CD14-positive monocyte (primary cell): ENCODE results near the gene ICA1L. TPM values are rescaled to one million over a fixed set of nuclear protein-coding genes. Genes with fewer than 3 reads are reported as not detected.
A peak's percentile ranks its signal among the peaks of the same experiment; 100 is the strongest.
"Not testable (repeated sequence)": the region's sequence is repeated elsewhere in the genome, so short reads cannot be mapped to it uniquely, and the experiment has no call there.

Source experiments
- DNase-seq, 3 donors: peaks; one replicate each; pipeline ENCODE4 v3.0.0-alpha.2; 2011 to 2022
- H2AFZ ChIP-seq: 2 replicates; pipeline ENCODE4 v1.6.0; 2012; ENCODE audit warnings: mild to moderate bottlenecking, low read depth, low read length, inconsistent platforms; ENCODE audit not compliant: insufficient read depth, poor library complexity, severe bottlenecking
- H3K27ac ChIP-seq, 2 donors: 1 replicate in 1 of 2; 2 replicates in 1 of 2; pipeline ENCODE4 v1.5.1; 2012 to 2013; ENCODE audit warnings: low read length in 2 of 2, control low read depth in 1 of 2, inconsistent platforms in 1 of 2, low read depth in 1 of 2, mild to moderate bottlenecking in 1 of 2
- H3K27me3 ChIP-seq, 2 donors: one replicate each; pipeline versions ENCODE4 v1.6.0 to v1.6.1; 2011 to 2013; ENCODE audit warnings: low read length in 2 of 2; ENCODE audit not compliant: control insufficient read depth in 2 of 2, insufficient read depth in 2 of 2
- H3K36me3 ChIP-seq, 2 donors: replicated peaks in 1 of 2; 1 replicate in 1 of 2; 2 replicates in 1 of 2; pipeline versions ENCODE4 v1.5.1 to v1.6.1; 2012 to 2013; ENCODE audit warnings: low read length in 2 of 2, control low read depth in 1 of 2, inconsistent platforms in 1 of 2, mild to moderate bottlenecking in 1 of 2; ENCODE audit not compliant: insufficient read depth in 2 of 2, control insufficient read depth in 1 of 2
- H3K4me1 ChIP-seq, 2 donors: 1 replicate in 1 of 2; 2 replicates in 1 of 2; pipeline versions ENCODE4 v1.5.1 to v1.6.1; 2012 to 2013; ENCODE audit warnings: low read length in 2 of 2, control low read depth in 1 of 2, inconsistent platforms in 1 of 2, mild to moderate bottlenecking in 1 of 2, moderate library complexity in 1 of 2; ENCODE audit not compliant: insufficient read depth in 2 of 2, control insufficient read depth in 1 of 2
- H3K4me2 ChIP-seq: replicated peaks from 2 replicates; pipeline ENCODE3; 2012; ENCODE audit warnings: low read length, moderate library complexity, mild to moderate bottlenecking; ENCODE audit not compliant: poor library complexity, severe bottlenecking; ENCODE audit errors: extremely low read depth
- H3K4me3 ChIP-seq, 3 experiments: fragments of 200-600 bp in 1 of 3; sonication (generic) in 1 of 3; replicated peaks in 1 of 3; 1 replicate in 2 of 3; 2 replicates in 1 of 3; pipeline ENCODE4 v1.5.1; 2011 to 2013; ENCODE audit warnings: low read length in 3 of 3, mild to moderate bottlenecking in 3 of 3, control low read depth in 2 of 3, low read depth in 2 of 3, inconsistent platforms in 1 of 3, moderate library complexity in 1 of 3
- H3K79me2 ChIP-seq: 2 replicates; pipeline ENCODE4 v1.6.0; 2012; ENCODE audit warnings: mild to moderate bottlenecking, control low read depth, inconsistent platforms, low read length, moderate library complexity; ENCODE audit not compliant: insufficient read depth
- H3K9ac ChIP-seq: 2 replicates; pipeline ENCODE4 v1.6.0; 2017; ENCODE audit warnings: low read length, mild to moderate bottlenecking; ENCODE audit not compliant: insufficient read depth, poor library complexity, severe bottlenecking
- H3K9me3 ChIP-seq, 2 donors: replicated peaks in 1 of 2; 1 replicate in 1 of 2; 2 replicates in 1 of 2; pipeline versions ENCODE4 v1.5.1 to v1.6.1; 2012 to 2013; ENCODE audit warnings: low read length in 2 of 2, control low read depth in 1 of 2; ENCODE audit not compliant: control insufficient read depth in 1 of 2, insufficient read depth in 1 of 2
- H4K20me1 ChIP-seq: 2 replicates; pipeline ENCODE4 v1.6.0; 2012; ENCODE audit warnings: mild to moderate bottlenecking, low read length, control low read depth, moderate library complexity; ENCODE audit not compliant: insufficient read depth
- H3K27ac Mint-ChIP-seq, 7 donors: one replicate each; pipeline ENCODE4 v1.8.0; 2020; ENCODE audit warnings: mild to moderate bottlenecking in 7 of 7, mixed read lengths in 7 of 7, moderate library complexity in 6 of 7, inconsistent platforms in 2 of 7
- H3K27me3 Mint-ChIP-seq, 3 donors: one replicate each; pipeline ENCODE4 v1.8.0; 2021 to 2022; ENCODE audit warnings: low read depth in 3 of 3, mild to moderate bottlenecking in 3 of 3, mixed read lengths in 3 of 3, moderate library complexity in 3 of 3, inconsistent platforms in 1 of 3
- H3K36me3 Mint-ChIP-seq, 2 donors: one replicate each; pipeline ENCODE4 v1.8.0; 2020; ENCODE audit warnings: mixed read lengths in 2 of 2, inconsistent platforms in 1 of 2, mild to moderate bottlenecking in 1 of 2
- H3K4me1 Mint-ChIP-seq: one replicate; pipeline ENCODE4 v1.8.0; 2020; ENCODE audit warnings: mild to moderate bottlenecking, mixed read lengths
- H3K4me3 Mint-ChIP-seq, 2 donors: one replicate each; pipeline ENCODE4 v1.8.0; 2020; ENCODE audit warnings: mild to moderate bottlenecking in 2 of 2, mixed read lengths in 2 of 2, moderate library complexity in 1 of 2
- H3K9me3 Mint-ChIP-seq, 7 donors: one replicate each; pipeline ENCODE4 v1.8.0; 2020 to 2022; ENCODE audit warnings: mixed read lengths in 7 of 7, mild to moderate bottlenecking in 6 of 7, moderate library complexity in 6 of 7, inconsistent platforms in 2 of 7
- CTCF ChIP-seq: fragments of 200-600 bp; IDR thresholded peaks from one replicate; pipeline ENCODE4 v1.8.0; 2022; ENCODE audit warnings: antibody characterized with exemption, mild to moderate bottlenecking
- WGBS: methylation state at CpG from one replicate; pipeline ENCODE4 v1.1.5; 2013; ENCODE audit warnings: missing lambda C conversion rate; ENCODE audit not compliant: insufficient coverage; 5-methylcytosine and 5-hydroxymethylcytosine counted together
- intact Hi-C, 2 donors: fragments of 100-400 bp; cut with micrococcal nuclease; formaldehyde crosslinking; loops; one replicate each; pipeline versions ENCODE4 v1.15.0 to v1.15.1; 2023
- polyA plus RNA-seq, 3 donors: library from polyadenylated mRNA; depleted of rRNA in 1 of 3; unstranded in 2 of 3; stranded (reverse) in 1 of 3; fragments of 300-500 nt in 2 of 3; fragments of >200 nt in 1 of 3; fragmentation: Illumina TruSeq in 2 of 3; gene quantifications; 1 replicate in 2 of 3; 2 replicates in 1 of 3; pipeline ENCODE4 v1.2.3, GENCODE V29; 2012 to 2021

ICA1L gene
- polyA plus RNA-seq, 3 donors, result 0.17 to 0.85 (median 0.57) TPM

GRCh38 chr2:202861987-202862386 lies 9.6 kb downstream of the ICA1L start:
- peaks cover 0 to 1% (median 0%) of the 10 kb centered on the region in 3 donors for H3K27me3 Mint-ChIP-seq
- intact Hi-C loops, result no loop called here
- no peak overlapping the region for H3K27ac ChIP-seq

DNA sequence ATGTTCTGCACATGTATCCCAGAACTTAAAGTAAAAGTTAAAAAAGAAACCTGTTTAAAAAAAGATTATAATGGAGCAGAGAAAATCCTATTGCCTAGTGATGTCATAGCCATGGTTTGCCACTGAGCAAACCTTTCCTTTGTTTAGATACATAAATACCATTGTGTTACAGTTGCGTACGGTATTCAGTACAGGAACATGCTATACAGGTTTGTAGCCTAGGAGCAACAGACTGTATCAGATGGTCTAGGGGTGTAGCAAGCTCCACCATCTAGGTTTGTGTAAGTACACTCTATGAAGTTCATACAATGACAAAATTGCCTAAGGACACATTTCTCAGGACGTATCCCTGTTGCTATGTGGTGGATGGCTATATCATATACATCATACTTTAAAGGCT lies 13.0 kb downstream of the ICA1L start:
- H3K4me2 ChIP-seq, result no peak overlapping the region
- intact Hi-C loops, result no loop called here

More at GRCh38 chr2:202861987-202862386, 9.6 kb downstream of the ICA1L start:
- no peak overlapping the region for H3K4me2 ChIP-seq
- no CpG with 5 or more reads among the region's 3 CpGs for WGBS
- H3K4me3 Mint-ChIP-seq, result no peak overlapping the region
- no peak overlapping the region for H3K9ac ChIP-seq
- H3K4me1 ChIP-seq, result no peaks in the 10 kb centered on the region
- H3K36me3 Mint-ChIP-seq, result no peaks in the 10 kb centered on the region
- no peaks in the 10 kb centered on the region for H4K20me1 ChIP-seq
- peaks cover 0 to 7% (median 4%) of the 10 kb centered on the region in 7 donors for H3K9me3 Mint-ChIP-seq
- H3K4me3 ChIP-seq, result no peak overlapping the region
- H2AFZ ChIP-seq, result no peak overlapping the region
- no peaks in the 10 kb centered on the region for H3K79me2 ChIP-seq
- no peaks in the 10 kb centered on the region for H3K36me3 ChIP-seq
- peaks cover 0 to 2% of the 10 kb centered on the region in 2 donors for H3K9me3 ChIP-seq
- no peak for DNase-seq
- H3K27ac Mint-ChIP-seq, result no peak overlapping the region
- no peaks in the 10 kb centered on the region for H3K4me1 Mint-ChIP-seq
- TF ChIP-seq CTCF, result no peak
- no peaks in the 10 kb centered on the region for H3K27me3 ChIP-seq

GRCh38 chr2:202849343-202849742 lies 22.2 kb downstream of the ICA1L start:
- H3K27me3 Mint-ChIP-seq, H3K36me3 ChIP-seq, H3K27me3 ChIP-seq, DNase-seq, H3K9me3 ChIP-seq, H3K9me3 Mint-ChIP-seq, H3K79me2 ChIP-seq, H3K36me3 Mint-ChIP-seq, intact Hi-C loops, H3K4me2 ChIP-seq, H4K20me1 ChIP-seq: not testable (repeated sequence)
- H3K4me3 ChIP-seq, result peak overlapping the region in 1 of 3 experiments; percentile 28
- H3K4me3 Mint-ChIP-seq, result peak overlapping the region; percentile 54 to 62
- H3K9ac ChIP-seq, result peak overlapping the region; percentile 40
- 88% methylated on average over 2 of the region's 3 CpGs for WGBS
- H3K27ac Mint-ChIP-seq, result peak overlapping the region in 5 of 7 donors; percentile 50 to 89 (median 85)
- H3K4me1 ChIP-seq, result peaks cover 21 to 23% of the 10 kb centered on the region in 2 donors
- peaks cover 25% of the 10 kb centered on the region for H3K4me1 Mint-ChIP-seq
- H3K27ac ChIP-seq, result peak overlapping the region; percentile 51 to 60
- peak overlapping the region; percentile 81 for H2AFZ ChIP-seq

More for the DNA sequence above, 13.0 kb downstream of the ICA1L start:
- no peak for TF ChIP-seq CTCF
- no CpG with 5 or more reads among the region's 3 CpGs for WGBS
- Histone ChIP-seq H2AFZ (no peak overlapping the region), H4K20me1 (no peaks in the 10 kb centered on the region), H3K79me2 (no peaks in the 10 kb centered on the region), H3K27ac (no peak overlapping the region), H3K4me3 (no peak overlapping the region), H3K4me1 (no peaks in the 10 kb centered on the region), H3K9ac (no peak overlapping the region), H3K9me3 (peaks cover 0 to 2% of the 10 kb centered on the region in 2 donors), H3K36me3 (no peaks in the 10 kb centered on the region), H3K27me3 (no peaks in the 10 kb centered on the region)
- Mint-ChIP-seq H3K36me3 (no peaks in the 10 kb centered on the region), H3K27ac (no peak overlapping the region), H3K4me1 (peaks cover 6% of the 10 kb centered on the region), H3K9me3 (peaks cover 0 to 9% (median 5%) of the 10 kb centered on the region in 7 donors), H3K27me3 (peaks cover 0 to 1% (median 0%) of the 10 kb centered on the region in 3 donors), H3K4me3 (no peak overlapping the region)
- no peak for DNase-seq
